ENCODE results near the gene RBM47.
"Not testable (repeated sequence)": the region's sequence is repeated elsewhere in the genome, so short reads cannot be mapped to it uniquely, and the experiment has no call there.

RBM47 gene

GRCh38 chr4:40403081-40403480 lies 226.6 kb downstream of the RBM47 start:
- CTCF ChIA-PET = interaction anchor here (0.9 to 1.1 kb wide), 2 partner anchors 13 to 49 kb away, joined by 3 to 4 read pairs; no protein-coding TSS in a partner anchor

GRCh38 chr4:40402556-40402955 lies 227.1 kb downstream of the RBM47 start:
- no peak for DNase-seq
- H3K4me1 Mint-ChIP-seq = no peaks in the 10 kb centered on the region
- peaks cover 20% of the 10 kb centered on the region for H3K9me3 Mint-ChIP-seq
- CTCF ChIA-PET = interaction anchor here (0.9 to 1.1 kb wide), 2 partner anchors 13 to 50 kb away, joined by 3 to 4 read pairs; no protein-coding TSS in a partner anchor
- H3K27me3 Mint-ChIP-seq = no peaks in the 10 kb centered on the region
- H3K36me3 Mint-ChIP-seq = peaks cover 13% of the 10 kb centered on the region
- no peak overlapping the region for H3K27ac Mint-ChIP-seq
- H3K4me3 Mint-ChIP-seq = no peak overlapping the region

More at GRCh38 chr4:40403081-40403480, 226.6 kb downstream of the RBM47 start:
- Mint-ChIP-seq H3K4me1 (no peaks in the 10 kb centered on the region), H3K4me3 (no peak overlapping the region), H3K27me3 (no peaks in the 10 kb centered on the region), H3K9me3 (peaks cover 23% of the 10 kb centered on the region), H3K27ac (no peak overlapping the region), H3K36me3 (peaks cover 16% of the 10 kb centered on the region)
- no peak for DNase-seq

- H3K9me3 Mint-ChIP-seq = peaks cover 11% of the 10 kb centered on the region
- no peaks in the 10 kb centered on the region for H3K27me3 Mint-ChIP-seq
- no peaks in the 10 kb centered on the region for H3K4me1 Mint-ChIP-seq
- H3K36me3 Mint-ChIP-seq = peaks cover 6% of the 10 kb centered on the region
- no peak overlapping the region for H3K4me3 Mint-ChIP-seq
- CTCF ChIA-PET = no interaction called here
- no peak for DNase-seq
- no peak overlapping the region for H3K27ac Mint-ChIP-seq
Observed at GRCh38 chr4:40401631-40402030, 228.0 kb downstream of the RBM47 start.

- no peak overlapping the region for H3K27ac Mint-ChIP-seq
- CTCF ChIA-PET = no interaction called here
- H3K4me3 Mint-ChIP-seq = no peak overlapping the region
- peaks cover 5% of the 10 kb centered on the region for H3K27me3 Mint-ChIP-seq
- H3K9me3 Mint-ChIP-seq = peaks cover 6% of the 10 kb centered on the region
- H3K36me3 Mint-ChIP-seq = peaks cover 3% of the 10 kb centered on the region
- no peaks in the 10 kb centered on the region for H3K4me1 Mint-ChIP-seq
- DNase-seq = no peak
Observed at GRCh38 chr4:40401096-40401495, 228.6 kb downstream of the RBM47 start.

GRCh38 chr4:40399578-40399977 lies 230.1 kb downstream of the RBM47 start:
- CTCF ChIA-PET = interaction anchor here (0.7 kb wide), 1 partner anchor 571 kb away, joined by 3 read pairs; no protein-coding TSS in a partner anchor
- Mint-ChIP-seq H3K9me3 (no peaks in the 10 kb centered on the region), H3K27ac (no peak overlapping the region), H3K4me1 (no peaks in the 10 kb centered on the region), H3K27me3 (peaks cover 17% of the 10 kb centered on the region), H3K36me3 (no peaks in the 10 kb centered on the region), H3K4me3 (no peak overlapping the region)
- DNase-seq = no peak

GRCh38 chr4:40395908-40396793 lies 233.5 kb downstream of the RBM47 start:
- Mint-ChIP-seq H3K4me3 (no peak overlapping the region), H3K9me3 (no peaks in the 10 kb centered on the region), H3K36me3 (no peaks in the 10 kb centered on the region), H3K4me1 (no peaks in the 10 kb centered on the region), H3K27me3 (peaks cover 25% of the 10 kb centered on the region), H3K27ac (no peak overlapping the region)
- CTCF ChIA-PET = no interaction called here
- no peak for DNase-seq

- no peak for DNase-seq
- no peaks in the 10 kb centered on the region for H3K36me3 Mint-ChIP-seq
- H3K4me1 Mint-ChIP-seq = no peaks in the 10 kb centered on the region
- peaks cover 25% of the 10 kb centered on the region for H3K27me3 Mint-ChIP-seq
- CTCF ChIA-PET = no interaction called here
- H3K4me3 Mint-ChIP-seq = no peak overlapping the region
- H3K9me3 Mint-ChIP-seq = no peaks in the 10 kb centered on the region
- H3K27ac Mint-ChIP-seq = no peak overlapping the region
Observed at GRCh38 chr4:40395166-40395900, 234.3 kb downstream of the RBM47 start.

GRCh38 chr4:40394236-40394635 lies 235.4 kb downstream of the RBM47 start:
- Mint-ChIP-seq H3K4me3 (no peak overlapping the region), H3K36me3 (no peaks in the 10 kb centered on the region), H3K27ac (no peak overlapping the region), H3K4me1 (no peaks in the 10 kb centered on the region), H3K9me3 (no peaks in the 10 kb centered on the region), H3K27me3 (peaks cover 25% of the 10 kb centered on the region)
- CTCF ChIA-PET = no interaction called here
- no peak for DNase-seq

- H3K4me1 Mint-ChIP-seq, H3K36me3 Mint-ChIP-seq, H3K4me3 Mint-ChIP-seq, CTCF ChIA-PET, H3K9me3 Mint-ChIP-seq, DNase-seq, H3K27ac Mint-ChIP-seq: not testable (repeated sequence)
- peaks cover 30% of the 10 kb centered on the region for H3K27me3 Mint-ChIP-seq
Observed at GRCh38 chr4:40392241-40392640, 237.4 kb downstream of the RBM47 start.

GRCh38 chr4:40389986-40390385 lies 239.7 kb downstream of the RBM47 start:
- H3K27me3 Mint-ChIP-seq = peaks cover 20% of the 10 kb centered on the region
- H3K36me3 Mint-ChIP-seq = no peaks in the 10 kb centered on the region
- no peaks in the 10 kb centered on the region for H3K9me3 Mint-ChIP-seq
- H3K27ac Mint-ChIP-seq = no peak overlapping the region
- DNase-seq = no peak
- peaks cover 9% of the 10 kb centered on the region for H3K4me1 Mint-ChIP-seq
- H3K4me3 Mint-ChIP-seq = no peak overlapping the region
- CTCF ChIA-PET = interaction anchor here (0.7 to 1.9 kb wide), 4 partner anchors 11 to 328 kb away, joined by 3 to 5 read pairs (median 4); no protein-coding TSS in a partner anchor

- H3K4me1 Mint-ChIP-seq = peaks cover 10% of the 10 kb centered on the region
- DNase-seq = no peak
- H3K36me3 Mint-ChIP-seq = no peaks in the 10 kb centered on the region
- CTCF ChIA-PET = interaction anchor here (1.4 kb wide), 1 partner anchor 18 kb away, joined by 5 read pairs; no protein-coding TSS in a partner anchor
- H3K27me3 Mint-ChIP-seq = peaks cover 11% of the 10 kb centered on the region
- H3K4me3 Mint-ChIP-seq = no peak overlapping the region
- no peak overlapping the region for H3K27ac Mint-ChIP-seq
- H3K9me3 Mint-ChIP-seq = no peaks in the 10 kb centered on the region
Observed at GRCh38 chr4:40388239-40388638, 241.4 kb downstream of the RBM47 start.

- Mint-ChIP-seq H3K27me3 (peaks cover 15% of the 10 kb centered on the region), H3K4me3 (no peak overlapping the region), H3K27ac (no peak overlapping the region)
Observed at GRCh38 chr4:40380647-40381046, 249.0 kb downstream of the RBM47 start.

GRCh38 chr4:40379248-40379647 lies 250.4 kb downstream of the RBM47 start:
- H3K27me3 Mint-ChIP-seq = peaks cover 9% of the 10 kb centered on the region
- no peaks in the 10 kb centered on the region for H3K36me3 Mint-ChIP-seq
- no peak overlapping the region for H3K4me3 Mint-ChIP-seq
- no peak overlapping the region for H3K27ac Mint-ChIP-seq
- no peak for DNase-seq
- H3K9me3 Mint-ChIP-seq = no peaks in the 10 kb centered on the region
- CTCF ChIA-PET = interaction anchor here (0.5 to 1.9 kb wide), 2 partner anchors 12 to 826 kb away, joined by 3 to 5 read pairs; no protein-coding TSS in a partner anchor
- H3K4me1 Mint-ChIP-seq = peaks cover 5% of the 10 kb centered on the region

More at GRCh38 chr4:40380647-40381046, 249.0 kb downstream of the RBM47 start:
- CTCF ChIA-PET = no interaction called here
- Mint-ChIP-seq H3K4me1 (peaks cover 11% of the 10 kb centered on the region), H3K9me3 (no peaks in the 10 kb centered on the region), H3K36me3 (no peaks in the 10 kb centered on the region)
- DNase-seq = no peak

GRCh38 chr4:40378619-40379018 lies 251.0 kb downstream of the RBM47 start:
- Mint-ChIP-seq H3K27ac (no peak overlapping the region), H3K4me1 (peaks cover 5% of the 10 kb centered on the region), H3K36me3 (no peaks in the 10 kb centered on the region), H3K9me3 (no peaks in the 10 kb centered on the region), H3K4me3 (no peak overlapping the region), H3K27me3 (peaks cover 9% of the 10 kb centered on the region)
- CTCF ChIA-PET = interaction anchor here (1.9 kb wide), 1 partner anchor 12 kb away, joined by 5 read pairs; no protein-coding TSS in a partner anchor
- DNase-seq = no peak

Measured in activated naive CD4-positive, alpha-beta T cell treated with anti-CD3 and anti-CD28 coated beads, Interleukin-2, amount 10 ng/mL, durations not matched to agents 7 days and 5 days (primary cell).